HEK293 (cell line): Measurements from ENCODE around the gene LAMB1.

Experiments
- IKZF3 ChIP-seq: fragments of 450-650 bp; IDR thresholded peaks from 2 replicates; pipeline ENCODE4 v1.5.0; 2018; ENCODE audit warnings: missing biosample characterization, mild to moderate bottlenecking, missing genetic modification characterization, moderate library complexity
- KLF9 ChIP-seq: fragments of 450-650 bp; formaldehyde crosslinking; IDR thresholded peaks from 2 replicates; pipeline ENCODE4 v1.5.1; 2016; ENCODE audit warnings: missing biosample characterization, missing genetic modification characterization, low read depth
- ZBTB21 ChIP-seq: fragments of 450-650 bp; formaldehyde crosslinking; IDR thresholded peaks from 2 replicates; pipeline ENCODE4 v1.5.1; 2017; ENCODE audit warnings: missing biosample characterization, missing genetic modification characterization
- ZNF560 ChIP-seq: fragments of 450-650 bp; formaldehyde crosslinking; IDR thresholded peaks from 2 replicates; pipeline ENCODE4 v1.5.1; 2017; ENCODE audit warnings: missing biosample characterization, missing genetic modification characterization, borderline replicate concordance
- TF ChIP-seq, protein P1 (sequence below): fragments of 450-650 bp; formaldehyde crosslinking; IDR thresholded peaks from 2 replicates; pipeline ENCODE4 v1.5.1; 2016; ENCODE audit warnings: missing biosample characterization, missing genetic modification characterization
- TF ChIP-seq, protein P2 (sequence below): fragments of 450-650 bp; formaldehyde crosslinking; IDR thresholded peaks from 2 replicates; pipeline ENCODE4 v1.5.1; 2016; ENCODE audit warnings: missing biosample characterization, missing genetic modification characterization, low read depth

GRCh38 chr7:107957436-107957835, 45.5 kb downstream of the LAMB1 start:
- TF ChIP-seq, protein P1, sequence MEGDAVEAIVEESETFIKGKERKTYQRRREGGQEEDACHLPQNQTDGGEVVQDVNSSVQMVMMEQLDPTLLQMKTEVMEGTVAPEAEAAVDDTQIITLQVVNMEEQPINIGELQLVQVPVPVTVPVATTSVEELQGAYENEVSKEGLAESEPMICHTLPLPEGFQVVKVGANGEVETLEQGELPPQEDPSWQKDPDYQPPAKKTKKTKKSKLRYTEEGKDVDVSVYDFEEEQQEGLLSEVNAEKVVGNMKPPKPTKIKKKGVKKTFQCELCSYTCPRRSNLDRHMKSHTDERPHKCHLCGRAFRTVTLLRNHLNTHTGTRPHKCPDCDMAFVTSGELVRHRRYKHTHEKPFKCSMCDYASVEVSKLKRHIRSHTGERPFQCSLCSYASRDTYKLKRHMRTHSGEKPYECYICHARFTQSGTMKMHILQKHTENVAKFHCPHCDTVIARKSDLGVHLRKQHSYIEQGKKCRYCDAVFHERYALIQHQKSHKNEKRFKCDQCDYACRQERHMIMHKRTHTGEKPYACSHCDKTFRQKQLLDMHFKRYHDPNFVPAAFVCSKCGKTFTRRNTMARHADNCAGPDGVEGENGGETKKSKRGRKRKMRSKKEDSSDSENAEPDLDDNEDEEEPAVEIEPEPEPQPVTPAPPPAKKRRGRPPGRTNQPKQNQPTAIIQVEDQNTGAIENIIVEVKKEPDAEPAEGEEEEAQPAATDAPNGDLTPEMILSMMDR (tag by site-specific recombination) = no peak
- TF ChIP-seq KLF9 (tag by site-specific recombination) (no peak), ZNF560 (tag by site-specific recombination) (no peak), ZBTB21 (tag by site-specific recombination) (no peak), IKZF3 (tag by site-specific recombination) (no peak)
- TF ChIP-seq, protein P2, sequence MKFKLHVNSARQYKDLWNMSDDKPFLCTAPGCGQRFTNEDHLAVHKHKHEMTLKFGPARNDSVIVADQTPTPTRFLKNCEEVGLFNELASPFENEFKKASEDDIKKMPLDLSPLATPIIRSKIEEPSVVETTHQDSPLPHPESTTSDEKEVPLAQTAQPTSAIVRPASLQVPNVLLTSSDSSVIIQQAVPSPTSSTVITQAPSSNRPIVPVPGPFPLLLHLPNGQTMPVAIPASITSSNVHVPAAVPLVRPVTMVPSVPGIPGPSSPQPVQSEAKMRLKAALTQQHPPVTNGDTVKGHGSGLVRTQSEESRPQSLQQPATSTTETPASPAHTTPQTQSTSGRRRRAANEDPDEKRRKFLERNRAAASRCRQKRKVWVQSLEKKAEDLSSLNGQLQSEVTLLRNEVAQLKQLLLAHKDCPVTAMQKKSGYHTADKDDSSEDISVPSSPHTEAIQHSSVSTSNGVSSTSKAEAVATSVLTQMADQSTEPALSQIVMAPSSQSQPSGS = no peak
